IMR-90 (cell line): ENCODE data around the gene PLXNB1. TPM values are rescaled to one million over a fixed set of nuclear protein-coding genes. Genes with fewer than 3 reads are reported as not detected.

Experiments used
- ATAC-seq: fragments of 200-7000 bp; cut with Tn5 transposase; 2 replicates; pipeline ENCODE4 v1.9.1; 2020; ENCODE audit warnings: low read depth, mild to moderate bottlenecking, moderate library complexity
- BruUV-seq: library from RNA; stranded (reverse); fragments of 400-500 nt; replicated peaks from 2 replicates; lab custom pipeline; 2021; lab: Mats Ljungman, UMichigan
- CTCF ChIA-PET: fragments of 300-600 bp; formaldehyde crosslinking; extraction: SDS; loops from one replicate; lab custom pipeline; 2021; ENCODE audit warnings: antibody characterized with exemption; lab: Yijun Ruan, JAX
- POLR2A ChIA-PET: fragments of 300-600 bp; sonication (Branson Sonifier 250); formaldehyde crosslinking; loops from one replicate; lab custom pipeline; 2022; ENCODE audit warnings: antibody characterized with exemption; ENCODE audit not compliant: unreplicated experiment; lab: Charles Lee
- DNase-seq: peaks from one replicate; pipeline ENCODE4 v3.0.0; 2013
- H2AFZ ChIP-seq: replicated peaks from 2 replicates; pipeline ENCODE3; 2013; ENCODE audit warnings: low read length, mild to moderate bottlenecking; ENCODE audit not compliant: poor library complexity
- H2AK5ac ChIP-seq: 2 replicates; pipeline ENCODE4 v1.6.1; 2013; ENCODE audit warnings: low read depth, low read length, inconsistent platforms
- H2AK9ac ChIP-seq: replicated peaks from 2 replicates; pipeline ENCODE3; 2013; ENCODE audit warnings: mild to moderate bottlenecking, low read depth, low read length, moderate library complexity; ENCODE audit not compliant: poor library complexity
- H2BK120ac ChIP-seq: 2 replicates; pipeline ENCODE4 v1.6.1; 2013; ENCODE audit warnings: low read depth, low read length, inconsistent platforms
- H2BK15ac ChIP-seq: 3 replicates; pipeline ENCODE4 v1.6.1; 2013; ENCODE audit warnings: low read depth, low read length, inconsistent platforms
- H2BK20ac ChIP-seq: 2 replicates; pipeline ENCODE4 v1.6.1; 2013; ENCODE audit warnings: low read depth, mild to moderate bottlenecking, inconsistent platforms, low read length, moderate library complexity
- H2BK5ac ChIP-seq: 2 replicates; pipeline ENCODE4 v1.6.1; 2013; ENCODE audit warnings: mild to moderate bottlenecking, low read depth, low read length, inconsistent platforms; ENCODE audit not compliant: poor library complexity, severe bottlenecking
- H3K14ac ChIP-seq: replicated peaks from 2 replicates; pipeline ENCODE4 v1.6.1; 2013; ENCODE audit warnings: low read depth, low read length, inconsistent platforms
- H3K18ac ChIP-seq: 2 replicates; pipeline ENCODE4 v1.6.1; 2013; ENCODE audit warnings: low read depth, low read length, control low read depth
- H3K23ac ChIP-seq: 2 replicates; pipeline ENCODE4 v1.6.1; 2013; ENCODE audit warnings: low read depth, low read length, inconsistent platforms
- H3K27ac ChIP-seq: 2 replicates; pipeline ENCODE4 v1.5.1; 2013; ENCODE audit warnings: mild to moderate bottlenecking, control low read depth, low read length; ENCODE audit not compliant: insufficient read depth
- H3K27me3 ChIP-seq: 2 replicates; pipeline ENCODE4 v1.6.1; 2013; ENCODE audit warnings: low read length; ENCODE audit not compliant: control insufficient read depth, insufficient read depth
- H3K36me3 ChIP-seq: 2 replicates; pipeline ENCODE4 v1.6.1; 2013; ENCODE audit warnings: low read length, mixed read lengths; ENCODE audit not compliant: control insufficient read depth, insufficient read depth
- H3K4ac ChIP-seq: 2 replicates; pipeline ENCODE4 v1.6.1; 2013; ENCODE audit warnings: low read depth, low read length, inconsistent platforms
- H3K4me1 ChIP-seq: 2 replicates; pipeline ENCODE4 v1.6.1; 2013; ENCODE audit warnings: low read length, mixed read lengths; ENCODE audit not compliant: control insufficient read depth, insufficient read depth
- H3K4me2 ChIP-seq: 2 replicates; pipeline ENCODE4 v1.6.1; 2013; ENCODE audit warnings: low read depth, mild to moderate bottlenecking, control low read depth, low read length, moderate library complexity
- H3K4me3 ChIP-seq: 2 replicates; pipeline ENCODE4 v1.5.1; 2013; ENCODE audit warnings: low read depth, mild to moderate bottlenecking, control low read depth, low read length, moderate library complexity; ENCODE audit not compliant: insufficient read depth
- H3K56ac ChIP-seq: 2 replicates; pipeline ENCODE4 v1.6.1; 2013; ENCODE audit warnings: low read length, inconsistent platforms; ENCODE audit not compliant: insufficient read depth; ENCODE audit errors: extremely low read depth
- H3K79me1 ChIP-seq, 2 experiments: 2 replicates each; pipeline ENCODE4 v1.6.1; 2013; ENCODE audit warnings: low read length in 2 of 2, inconsistent platforms in 1 of 2, low read depth in 1 of 2
- H3K9ac ChIP-seq: 2 replicates; pipeline ENCODE4 v1.6.1; 2013; ENCODE audit warnings: low read depth, low read length, control low read depth
- H3K9me1 ChIP-seq: 2 replicates; pipeline ENCODE4 v1.6.1; 2013; ENCODE audit warnings: low read length, inconsistent platforms; ENCODE audit not compliant: insufficient read depth
- H3K9me3 ChIP-seq: 2 replicates; pipeline ENCODE4 v1.6.1; 2013; ENCODE audit warnings: low read length; ENCODE audit not compliant: control insufficient read depth, insufficient read depth
- H4K20me1 ChIP-seq: 2 replicates; pipeline ENCODE4 v1.6.1; 2013; ENCODE audit warnings: low read length, inconsistent platforms; ENCODE audit not compliant: insufficient read depth
- H4K5ac ChIP-seq: 2 replicates; pipeline ENCODE4 v1.6.1; 2013; ENCODE audit warnings: mild to moderate bottlenecking, low read depth, low read length, control low read depth
- H4K8ac ChIP-seq, 2 experiments: 2 replicates each; pipeline ENCODE4 v1.6.1; 2013; ENCODE audit warnings: low read depth in 2 of 2, low read length in 2 of 2, control low read depth in 1 of 2, inconsistent platforms in 1 of 2
- H4K91ac ChIP-seq: 2 replicates; pipeline ENCODE4 v1.6.1; 2013; ENCODE audit warnings: low read depth, low read length, inconsistent platforms; ENCODE audit not compliant: insufficient read depth
- BHLHE40 ChIP-seq: fragments of 150-350 bp; IDR thresholded peaks from 2 replicates; pipeline ENCODE4 v1.6.1; 2016; ENCODE audit warnings: mild to moderate bottlenecking, low read depth, low read length
- CEBPB ChIP-seq: IDR thresholded peaks from 2 replicates; pipeline ENCODE4 v1.6.1; 2012; ENCODE audit warnings: low read depth, low read length, improper control_type of control experiment
- CHD1 ChIP-seq: IDR thresholded peaks from 2 replicates; pipeline ENCODE4 v1.6.1; 2012; ENCODE audit warnings: low read depth, low read length, improper control_type of control experiment
- MAZ ChIP-seq: IDR thresholded peaks from 2 replicates; pipeline ENCODE4 v1.6.1; 2012; ENCODE audit warnings: low read depth, mild to moderate bottlenecking, low read length, improper control_type of control experiment, moderate library complexity, borderline replicate concordance
- MXI1 ChIP-seq: IDR thresholded peaks from 2 replicates; pipeline ENCODE4 v1.6.1; 2012; ENCODE audit warnings: low read depth, mild to moderate bottlenecking, low read length, moderate library complexity, borderline replicate concordance
- NFE2L2 ChIP-seq: fragments of 150-350 bp; IDR thresholded peaks from 2 replicates; pipeline ENCODE4 v1.6.1; 2016; ENCODE audit warnings: low read depth, mild to moderate bottlenecking, low read length
- USF2 ChIP-seq: fragments of 150-350 bp; IDR thresholded peaks from 2 replicates; pipeline ENCODE4 v1.6.1; 2017; ENCODE audit warnings: mild to moderate bottlenecking, antibody characterized with exemption, low read length, low read depth
- dilution Hi-C: fragments of 300-500 bp; cut with HindIII; formaldehyde crosslinking; loops from one replicate; pipeline ENCODE4 v1.14.3; 2018; ENCODE audit warnings: low sequenced_read_pairs; ENCODE audit not compliant: unreplicated experiment
- in situ Hi-C: fragments of 300-500 bp; cut with MboI; formaldehyde crosslinking; loops from 3 replicates; pipeline ENCODE4 v1.14.3; 2019; ENCODE audit warnings: low sequenced_read_pairs, inconsistent platforms, mixed read lengths
- intact Hi-C: fragments of 100-400 bp; cut with micrococcal nuclease; formaldehyde crosslinking; loops from 2 replicates; pipeline ENCODE4 v1.10.0; 2022
- polyA plus RNA-seq, 3 experiments: library from polyadenylated mRNA; depleted of rRNA; stranded (reverse); fragments of >200 nt; gene quantifications; 2 replicates each; pipeline ENCODE4 v1.2.3, GENCODE V29; 2012; ENCODE audit warnings: low replicate concordance in 1 of 3
- total RNA-seq: library from RNA; depleted of rRNA; stranded (reverse); fragments of >200 nt; gene quantifications from 2 replicates; pipeline ENCODE4 v1.2.3, GENCODE V29; 2012

PLXNB1 gene
- total and polyA plus RNA-seq, 2 of the 4 experiments (the other 2 are of a cell fraction), result 5.2 to 25.3 TPM

- Histone ChIP-seq H3K79me1 (no peaks in the 10 kb centered on the region), H3K4me2 (no peak overlapping the region), H2BK15ac (no peak overlapping the region), H3K9me3 (no peaks in the 10 kb centered on the region; the same call in 1 of the 2 replicates), H3K27me3 (peaks cover 23% of the 10 kb centered on the region), H4K5ac (no peak overlapping the region), H3K14ac (no peak overlapping the region), H3K4me3 (no peak overlapping the region), H3K23ac (no peak overlapping the region), H4K91ac (no peak overlapping the region), H3K18ac (no peak overlapping the region), H3K4ac (no peak overlapping the region), H4K20me1 (no peaks in the 10 kb centered on the region), H2AK5ac (no peak overlapping the region), H2BK5ac (no peak overlapping the region), H3K9ac (no peak overlapping the region), H2BK120ac (no peak overlapping the region), H3K36me3 (no peaks in the 10 kb centered on the region), H4K8ac (no peak overlapping the region), H3K9me1 (no peaks in the 10 kb centered on the region), H2AK9ac (no peak overlapping the region), H3K56ac (no peak overlapping the region), H2AFZ (no peak overlapping the region), H3K4me1 (no peaks in the 10 kb centered on the region), H2BK20ac (no peak overlapping the region), H3K27ac (no peak overlapping the region)
- dilution Hi-C loops (no loop called here), intact Hi-C loops (no loop called here), in situ Hi-C loops (no loop called here)
- CTCF ChIA-PET, result no interaction called here
- DNase-seq, result no peak
- no TSS peak for BruUV-seq
- POLR2A ChIA-PET, result no interaction called here
- TF ChIP-seq USF2 (no peak), NFE2L2 (no peak), MAZ (no peak), MXI1 (no peak), CEBPB (no peak), CHD1 (no peak), BHLHE40 (no peak)
- no peak for ATAC-seq
Measured at GRCh38 chr3:48367201-48367600, 62.7 kb downstream of the PLXNB1 start.
